Smooth muscle cell (in vitro differentiated cells): ENCODE measurements around the gene ABCF2. TPM values are rescaled to one million over a fixed set of nuclear protein-coding genes. Genes with fewer than 3 reads are reported as not detected.

Experiments
- DNase-seq: peaks from one replicate; lab custom pipeline; 2025; ENCODE audit not compliant: unreplicated experiment; lab: John Stamatoyannopoulos, UW
- H2AFZ ChIP-seq: fragments of 200-600 bp; sonication (generic); 2 replicates; pipeline ENCODE4 v1.6.0; 2016; ENCODE audit warnings: antibody characterized with exemption, low read depth, mild to moderate bottlenecking
- H3F3A ChIP-seq: fragments of 200-600 bp; sonication (generic); 2 replicates; pipeline ENCODE4 v1.6.0; 2017; ENCODE audit warnings: antibody characterized with exemption, low read depth
- H3K27ac ChIP-seq: fragments of 200-600 bp; sonication (generic); 2 replicates; pipeline ENCODE4 v1.5.1; 2016; ENCODE audit warnings: low read depth, mild to moderate bottlenecking
- H3K27me3 ChIP-seq: fragments of 200-600 bp; sonication (generic); 2 replicates; pipeline ENCODE4 v1.6.1; 2016; ENCODE audit warnings: low read depth, mild to moderate bottlenecking
- H3K36me3 ChIP-seq: fragments of 200-600 bp; sonication (generic); 2 replicates; pipeline ENCODE4 v1.5.1; 2016; ENCODE audit warnings: low read depth
- H3K4me1 ChIP-seq: fragments of 200-600 bp; sonication (generic); 2 replicates; pipeline ENCODE4 v1.5.1; 2016; ENCODE audit warnings: low read depth
- H3K4me2 ChIP-seq: fragments of 200-600 bp; sonication (generic); 2 replicates; pipeline ENCODE4 v1.6.0; 2016; ENCODE audit warnings: mild to moderate bottlenecking
- H3K4me3 ChIP-seq: fragments of 200-600 bp; sonication (generic); 2 replicates; pipeline ENCODE4 v1.5.1; 2016; ENCODE audit warnings: mild to moderate bottlenecking
- H3K79me2 ChIP-seq: fragments of 200-600 bp; sonication (generic); 2 replicates; pipeline ENCODE4 v1.6.0; 2016; ENCODE audit warnings: low read depth, mild to moderate bottlenecking
- H3K9ac ChIP-seq: fragments of 200-600 bp; sonication (generic); 2 replicates; pipeline ENCODE4 v1.6.0; 2016; ENCODE audit warnings: low read depth
- H3K9me3 ChIP-seq: fragments of 200-600 bp; sonication (generic); replicated peaks from 2 replicates; pipeline ENCODE4 v1.5.1; 2016; ENCODE audit warnings: low read depth
- H4K20me1 ChIP-seq: fragments of 200-600 bp; sonication (generic); 2 replicates; pipeline ENCODE4 v1.6.0; 2016; ENCODE audit warnings: low read depth
- WGBS: methylation state at CpG from one replicate; pipeline ENCODE4 v1.1.7; 2016; ENCODE audit warnings: low lambda C conversion rate; 5-methylcytosine and 5-hydroxymethylcytosine counted together
- polyA plus RNA-seq: library from polyadenylated mRNA; unstranded; fragments of >200 nt; fragmentation: Nextera tagmentation; extraction: Ambion mirVana; gene quantifications from 2 replicates; pipeline ENCODE4 v1.2.1, GENCODE V29; 2016
- total RNA-seq: library from RNA; depleted of rRNA; stranded (reverse); fragments of >200 nt; gene quantifications from 2 replicates; pipeline ENCODE4 v1.2.3, GENCODE V29; 2014
- TF ChIP-seq, protein P1 (sequence below): fragments of 200-600 bp; sonication (generic); IDR thresholded peaks from 2 replicates; pipeline ENCODE4 v1.5.1; 2017; ENCODE audit warnings: borderline replicate concordance, mild to moderate bottlenecking, antibody characterized with exemption; ENCODE audit not compliant: insufficient read depth, poor library complexity, severe bottlenecking

ABCF2 gene
- total and polyA plus RNA-seq, 2 experiments from 2014 or later, result 24.2 to 30.5 TPM

DNA sequence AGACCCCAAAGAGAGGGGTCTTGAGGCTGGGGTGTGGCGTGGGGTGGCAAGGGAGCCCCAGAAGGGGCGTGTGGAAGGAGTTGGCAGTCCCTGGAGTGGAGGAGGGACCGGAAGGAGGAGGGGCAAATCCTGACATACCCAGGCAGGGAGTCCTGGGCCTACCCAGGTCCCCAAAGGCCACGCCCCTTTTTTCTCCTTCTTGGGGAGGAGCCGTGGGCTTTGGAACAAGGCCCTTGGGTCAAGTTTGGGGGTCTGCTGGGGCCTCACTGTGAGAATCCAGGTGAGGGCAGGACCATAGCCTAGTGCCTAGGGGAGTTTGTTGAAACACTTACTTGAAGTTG, 22.7 kb upstream of the ABCF2 start:
- H3F3A ChIP-seq, result no peaks in the 10 kb centered on the region
- peak overlapping the region; percentile 80 for H3K4me3 ChIP-seq
- 6% methylated on average over 4 of the region's 5 CpGs for WGBS
- H3K27ac ChIP-seq, result peak overlapping the region; percentile 89
- H3K9ac ChIP-seq, result peak overlapping the region; percentile 52
- H3K4me1 ChIP-seq, result peaks cover 44% of the 10 kb centered on the region
- TF ChIP-seq, protein P1, sequence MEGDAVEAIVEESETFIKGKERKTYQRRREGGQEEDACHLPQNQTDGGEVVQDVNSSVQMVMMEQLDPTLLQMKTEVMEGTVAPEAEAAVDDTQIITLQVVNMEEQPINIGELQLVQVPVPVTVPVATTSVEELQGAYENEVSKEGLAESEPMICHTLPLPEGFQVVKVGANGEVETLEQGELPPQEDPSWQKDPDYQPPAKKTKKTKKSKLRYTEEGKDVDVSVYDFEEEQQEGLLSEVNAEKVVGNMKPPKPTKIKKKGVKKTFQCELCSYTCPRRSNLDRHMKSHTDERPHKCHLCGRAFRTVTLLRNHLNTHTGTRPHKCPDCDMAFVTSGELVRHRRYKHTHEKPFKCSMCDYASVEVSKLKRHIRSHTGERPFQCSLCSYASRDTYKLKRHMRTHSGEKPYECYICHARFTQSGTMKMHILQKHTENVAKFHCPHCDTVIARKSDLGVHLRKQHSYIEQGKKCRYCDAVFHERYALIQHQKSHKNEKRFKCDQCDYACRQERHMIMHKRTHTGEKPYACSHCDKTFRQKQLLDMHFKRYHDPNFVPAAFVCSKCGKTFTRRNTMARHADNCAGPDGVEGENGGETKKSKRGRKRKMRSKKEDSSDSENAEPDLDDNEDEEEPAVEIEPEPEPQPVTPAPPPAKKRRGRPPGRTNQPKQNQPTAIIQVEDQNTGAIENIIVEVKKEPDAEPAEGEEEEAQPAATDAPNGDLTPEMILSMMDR, result no peak
- H3K36me3 ChIP-seq, result no peaks in the 10 kb centered on the region
- peaks cover 26% of the 10 kb centered on the region for H3K79me2 ChIP-seq
- no peaks in the 10 kb centered on the region for H3K9me3 ChIP-seq
- no peak for DNase-seq
- H2AFZ ChIP-seq, result no peak overlapping the region
- peak overlapping the region; percentile 99 for H3K4me2 ChIP-seq
- H4K20me1 ChIP-seq, result peaks cover 27% of the 10 kb centered on the region
- H3K27me3 ChIP-seq, result no peaks in the 10 kb centered on the region

DNA sequence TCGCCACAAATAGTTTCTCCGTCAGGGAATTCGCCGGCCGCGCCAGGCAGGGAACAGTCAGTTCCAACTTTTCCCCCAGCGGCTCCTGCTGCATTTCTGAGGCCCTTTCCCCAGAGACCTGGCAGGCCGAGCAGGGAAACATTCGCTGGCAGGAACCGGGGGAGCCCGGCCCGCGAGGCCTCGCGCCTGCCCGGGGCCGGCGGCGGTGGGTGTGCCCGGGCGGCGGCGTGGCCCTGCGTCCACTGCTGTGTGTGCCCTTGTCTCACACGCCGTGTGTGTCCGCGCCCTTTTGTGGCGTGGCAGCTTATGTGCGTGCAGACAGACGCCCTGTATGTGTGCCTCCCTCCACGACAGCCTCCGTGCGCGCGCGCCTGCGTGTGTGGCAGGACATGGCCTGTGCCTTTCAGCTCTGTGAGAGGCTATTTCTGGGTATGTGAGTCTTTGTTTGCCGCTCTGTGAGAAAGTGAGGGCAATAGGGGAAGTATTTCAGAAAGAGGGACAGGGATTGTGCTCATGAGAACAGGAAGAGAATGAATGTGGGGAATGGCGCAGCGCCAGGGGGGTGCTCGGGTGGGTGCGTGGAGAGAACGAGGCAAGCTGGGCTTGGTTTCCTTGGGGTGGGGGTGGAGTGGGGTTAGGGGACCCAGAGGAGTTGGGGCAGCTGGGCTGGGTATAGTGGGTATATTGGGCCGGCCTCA, 22.2 kb upstream of the ABCF2 start:
- under 1% methylated on average over 40 of the region's 45 CpGs for WGBS
- Histone ChIP-seq H2AFZ (peak overlapping the region; percentile 48), H3K27me3 (no peaks in the 10 kb centered on the region), H3K4me2 (peak overlapping the region; percentile 99), H3K9ac (peak overlapping the region; percentile 52), H4K20me1 (peaks cover 32% of the 10 kb centered on the region), H3F3A (no peaks in the 10 kb centered on the region), H3K4me1 (peaks cover 48% of the 10 kb centered on the region), H3K27ac (peak overlapping the region; percentile 89), H3K9me3 (no peaks in the 10 kb centered on the region), H3K36me3 (no peaks in the 10 kb centered on the region), H3K79me2 (peaks cover 28% of the 10 kb centered on the region), H3K4me3 (peak overlapping the region; percentile 80)
- peak; percentile 66 for DNase-seq
- TF ChIP-seq, protein P1, result no peak

DNA sequence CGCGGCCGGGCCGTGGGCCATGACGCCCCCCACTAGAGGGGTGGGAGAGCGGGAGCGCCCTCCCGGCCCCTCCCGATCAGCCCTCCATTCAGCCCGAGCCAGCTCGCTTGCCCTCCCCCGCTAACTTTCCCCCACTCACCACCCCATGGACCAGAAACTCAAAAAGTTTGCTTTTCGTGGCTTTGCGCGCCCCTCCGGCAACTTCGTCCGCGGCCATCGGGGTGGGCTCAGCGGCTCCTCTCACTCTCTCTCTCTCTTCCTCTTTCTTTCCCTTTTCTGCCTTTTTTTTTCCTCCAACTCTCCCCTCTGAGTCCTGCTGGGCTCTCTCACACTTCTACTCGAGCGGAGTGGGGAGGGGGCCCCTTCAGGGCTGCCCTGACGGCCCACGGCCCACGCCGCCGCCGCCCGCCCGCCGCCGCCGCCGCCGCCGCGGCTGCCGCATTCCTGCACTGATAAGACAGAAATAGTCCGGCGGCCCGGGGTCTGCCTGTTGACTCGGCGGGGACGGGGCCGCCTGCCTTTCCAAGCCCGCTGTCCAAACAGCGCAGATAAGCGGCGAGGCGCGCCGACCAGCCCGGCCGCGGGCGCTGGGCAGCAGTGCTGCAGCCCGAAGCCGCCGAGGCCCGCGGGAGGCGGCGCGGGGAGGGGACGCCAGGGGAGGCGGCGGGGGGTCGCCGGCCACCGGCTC, 21.5 kb upstream of the ABCF2 start, which contains the start of gene SMARCD3:
Gene SMARCD3 (minus strand): TSS at position 349 of the 688 bp plus-strand sequence. CDS start 132 bp downstream, at position 217.
- Histone ChIP-seq H4K20me1 (peaks cover 39% of the 10 kb centered on the region), H3K9ac (peak within 1 kb of the TSS; percentile 90), H2AFZ (peak within 1 kb of the TSS; percentile 93), H3K4me2 (peak within 1 kb of the TSS; percentile 99), H3K9me3 (no peaks in the 10 kb centered on the region), H3K36me3 (no peaks in the 10 kb centered on the region), H3F3A (no peaks in the 10 kb centered on the region), H3K27ac (peak within 1 kb of the TSS; percentile 89), H3K27me3 (no peaks in the 10 kb centered on the region), H3K4me1 (peaks cover 54% of the 10 kb centered on the region), H3K4me3 (peak within 1 kb of the TSS; percentile 80), H3K79me2 (peaks cover 28% of the 10 kb centered on the region)
- peak; percentile 66 for DNase-seq
- TF ChIP-seq, protein P1, result no peak
- WGBS, result 1% methylated on average over 44 of the region's 71 CpGs
